ENCODE measurements around the gene TCEAL1. TPM values are rescaled to one million over a fixed set of nuclear protein-coding genes. Genes with fewer than 3 reads are reported as not detected.
"Not testable (repeated sequence)": the region's sequence is repeated elsewhere in the genome, so short reads cannot be mapped to it uniquely, and the experiment has no call there.

Gene TCEAL1, protein sequence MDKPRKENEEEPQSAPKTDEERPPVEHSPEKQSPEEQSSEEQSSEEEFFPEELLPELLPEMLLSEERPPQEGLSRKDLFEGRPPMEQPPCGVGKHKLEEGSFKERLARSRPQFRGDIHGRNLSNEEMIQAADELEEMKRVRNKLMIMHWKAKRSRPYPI
- total RNA-seq, result 1 to 10 TPM; 5.7 to 6.2 TPM

DNA sequence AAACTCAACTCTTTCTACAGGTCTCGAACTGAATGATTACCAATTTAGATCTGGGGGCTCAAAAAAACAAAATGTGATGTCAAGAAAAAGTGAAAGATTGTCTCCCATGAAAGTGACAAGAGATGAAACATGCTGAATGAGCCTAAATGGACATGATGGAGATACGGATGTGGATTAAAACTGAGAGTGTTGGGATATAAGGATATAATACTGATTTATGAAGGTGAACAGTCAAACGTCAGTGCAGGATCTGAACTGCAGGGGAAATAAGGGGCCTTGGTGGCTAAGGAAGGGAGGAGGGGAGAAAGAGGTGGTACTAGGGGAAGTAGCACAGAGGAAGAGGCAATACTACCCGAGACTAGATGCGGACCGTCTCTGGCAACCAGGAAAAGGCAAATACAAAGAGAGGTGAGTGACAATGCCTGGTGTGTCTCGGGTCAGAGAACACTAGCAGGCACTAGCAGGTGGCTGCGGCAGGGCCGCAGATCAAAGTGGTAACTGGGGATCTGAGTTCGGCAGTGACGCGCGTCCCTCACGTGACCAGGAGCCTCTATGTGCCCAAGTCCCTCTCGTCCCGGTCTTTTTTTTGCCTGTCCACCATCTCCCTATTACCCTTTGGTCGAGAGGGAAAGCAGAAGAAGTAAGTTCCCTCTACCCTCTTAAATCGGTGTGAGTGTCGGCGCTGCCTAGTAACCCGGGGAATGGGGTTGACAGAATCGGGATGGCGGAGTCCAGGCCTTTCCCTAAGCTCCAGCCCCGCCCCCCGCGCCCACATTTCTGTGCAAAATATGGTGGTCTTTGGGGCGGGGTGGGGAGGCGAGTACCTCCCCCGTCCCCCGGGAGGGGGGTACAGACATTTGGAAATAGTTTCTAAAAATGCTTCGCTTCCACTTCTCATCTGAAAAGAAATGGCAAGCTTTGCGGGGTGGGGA is at the start of gene TCEAL1:
Gene TCEAL1, plus strand, starts transcription at position 590 of the 932 bp plus-strand sequence. CDS start 942 bp downstream, outside the sequence.
- POLR2A ChIA-PET, result no interaction called here
- peak; percentile 43 for DNase-seq
- peak within 1 kb of the TSS; percentile 82 for H3K4me3 Mint-ChIP-seq
- H3K9me3 Mint-ChIP-seq, result no peaks in the 10 kb centered on the region
- H3K4me1 Mint-ChIP-seq, result peaks cover 15% of the 10 kb centered on the region
- H3K27me3 Mint-ChIP-seq, result no peaks in the 10 kb centered on the region
- no peaks in the 10 kb centered on the region for H3K36me3 Mint-ChIP-seq (ENCODE audit: low read depth)
- peak within 1 kb of the TSS; percentile 77 for H3K27ac Mint-ChIP-seq
- CTCF ChIA-PET, result no interaction called here

DNA sequence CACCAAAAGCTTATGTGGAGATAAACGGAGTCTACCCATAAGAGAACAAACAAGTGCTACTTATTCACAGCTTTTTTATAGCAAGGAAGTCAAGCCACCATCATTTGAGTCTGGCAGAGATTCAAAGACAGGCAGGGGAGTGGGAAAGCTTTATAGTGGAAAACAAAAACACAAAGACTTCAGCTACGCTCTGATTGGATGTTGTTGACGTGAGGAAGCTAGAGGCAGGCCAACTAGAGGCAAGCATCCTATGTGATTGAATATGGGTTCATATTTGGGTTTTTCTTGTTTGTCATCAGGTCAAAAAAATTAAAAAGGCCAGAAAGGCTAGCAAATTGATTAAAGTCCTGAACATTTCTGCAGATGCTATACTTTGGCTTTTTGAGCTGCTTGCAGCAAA is 44.2 kb upstream of the TCEAL1 start:
- no peaks in the 10 kb centered on the region for H3K9me3 Mint-ChIP-seq
- H3K4me1 Mint-ChIP-seq, result peaks cover 10% of the 10 kb centered on the region
- DNase-seq, result no peak
- H3K27me3 Mint-ChIP-seq, result peaks cover 19% of the 10 kb centered on the region
- no peak overlapping the region for H3K27ac Mint-ChIP-seq
- CTCF ChIA-PET, result no interaction called here
- peak overlapping the region; percentile 16 for H3K4me3 Mint-ChIP-seq
- POLR2A ChIA-PET, result no interaction called here
- no peaks in the 10 kb centered on the region for H3K36me3 Mint-ChIP-seq (ENCODE audit: low read depth)

DNA sequence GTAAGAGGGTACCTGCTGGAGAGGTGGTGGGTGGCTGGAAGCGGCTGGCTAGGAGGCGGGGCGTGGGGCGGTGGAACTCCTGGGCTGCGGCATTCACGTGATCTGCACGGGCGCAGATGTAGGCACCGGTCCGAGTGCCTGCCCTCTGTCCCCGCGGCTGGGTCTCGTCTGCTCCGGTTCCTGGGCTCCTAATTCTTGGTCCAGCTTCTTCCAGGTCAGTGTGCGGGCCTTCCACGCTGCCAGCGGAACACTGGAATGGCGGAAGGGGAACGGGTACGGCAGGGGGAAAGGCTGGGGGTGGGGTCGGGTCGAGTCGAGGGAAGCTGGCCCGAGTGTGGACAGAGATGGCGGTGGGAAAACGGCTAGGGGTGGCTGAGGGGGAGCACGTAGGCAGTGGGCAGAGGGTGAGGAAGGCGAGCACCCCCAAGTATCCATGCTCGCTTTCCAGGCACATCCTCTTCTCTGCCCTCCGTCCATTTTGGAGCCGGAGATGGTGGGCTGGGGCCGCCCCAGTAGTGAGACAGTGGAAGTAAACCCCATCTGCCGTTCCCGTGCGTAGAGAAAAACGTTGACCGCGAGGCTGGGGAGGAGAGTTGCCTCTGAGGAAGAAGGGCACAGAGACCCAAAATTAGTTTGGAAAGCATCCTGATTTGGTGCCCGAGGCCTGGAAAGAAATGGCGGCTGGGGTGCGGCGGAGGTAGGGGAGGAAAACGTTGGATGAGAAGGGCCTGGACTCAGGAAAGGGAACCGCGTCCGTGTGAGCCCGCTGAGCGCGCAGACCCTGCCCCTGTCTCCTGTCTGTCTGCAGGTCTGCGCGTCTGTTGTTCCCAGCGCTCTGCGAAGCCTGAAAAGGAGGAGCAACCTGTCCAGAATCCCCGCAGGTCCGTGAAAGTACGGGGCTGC is 43.1 kb upstream of the TCEAL1 start, which contains the start of gene TCEAL4:
Gene TCEAL4, plus strand, starts transcription at position 105 of the 903 bp plus-strand sequence. CDS start 1,161 bp downstream, outside the sequence.
- H3K4me1 Mint-ChIP-seq, result peaks cover 12% of the 10 kb centered on the region
- no peaks in the 10 kb centered on the region for H3K9me3 Mint-ChIP-seq
- peak; percentile 12 for DNase-seq
- peak within 1 kb of the TSS; percentile 78 for H3K4me3 Mint-ChIP-seq
- no peaks in the 10 kb centered on the region for H3K36me3 Mint-ChIP-seq (ENCODE audit: low read depth)
- CTCF ChIA-PET, result no interaction called here
- peak within 1 kb of the TSS; percentile 60 for H3K27ac Mint-ChIP-seq
- peaks cover 16% of the 10 kb centered on the region for H3K27me3 Mint-ChIP-seq
- POLR2A ChIA-PET, result no interaction called here

DNA sequence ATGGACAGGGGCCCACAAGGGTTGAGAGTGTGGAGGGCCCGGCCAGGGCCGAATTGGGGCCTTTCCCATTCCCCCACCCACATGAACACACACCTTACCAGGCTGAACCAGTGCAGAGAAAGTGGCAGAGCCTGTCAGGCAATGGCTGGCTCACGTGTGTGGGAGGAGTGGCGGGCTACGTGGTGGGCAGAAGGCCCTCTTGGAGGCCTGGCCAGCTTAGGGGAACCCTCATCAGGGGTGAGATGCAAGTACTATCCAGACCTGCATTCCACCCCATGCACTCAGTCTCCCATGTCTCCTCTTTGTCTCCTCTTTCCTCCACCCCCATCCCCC is 42.5 kb upstream of the TCEAL1 start:
- peaks cover 13% of the 10 kb centered on the region for H3K4me1 Mint-ChIP-seq
- no peak for DNase-seq
- POLR2A ChIA-PET, result no interaction called here

DNA sequence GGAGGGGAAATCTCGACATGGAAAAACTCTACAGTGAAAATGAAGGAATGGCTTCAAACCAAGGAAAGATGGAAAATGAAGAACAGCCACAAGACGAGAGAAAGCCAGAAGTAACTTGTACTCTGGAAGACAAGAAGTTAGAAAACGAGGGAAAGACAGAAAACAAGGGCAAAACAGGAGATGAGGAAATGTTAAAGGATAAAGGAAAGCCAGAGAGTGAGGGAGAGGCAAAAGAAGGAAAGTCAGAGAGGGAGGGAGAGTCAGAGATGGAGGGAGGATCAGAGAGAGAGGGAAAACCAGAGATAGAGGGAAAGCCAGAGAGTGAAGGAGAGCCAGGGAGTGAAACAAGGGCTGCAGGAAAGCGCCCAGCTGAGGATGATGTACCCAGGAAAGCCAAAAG is 42.1 kb upstream of the TCEAL1 start:
- ChIA-PET CTCF (no interaction called here), POLR2A (no interaction called here)
- Mint-ChIP-seq H3K4me1 (peaks cover 13% of the 10 kb centered on the region), H3K9me3 (no peaks in the 10 kb centered on the region), H3K36me3 (ENCODE audit: low read depth) (no peaks in the 10 kb centered on the region), H3K4me3 (peak overlapping the region; percentile 15), H3K27ac (no peak overlapping the region), H3K27me3 (peaks cover 9% of the 10 kb centered on the region)
- DNase-seq, result no peak

More for the DNA sequence above, 42.5 kb upstream of the TCEAL1 start:
- Mint-ChIP-seq H3K4me3 (peak overlapping the region; percentile 78), H3K27ac (peak overlapping the region; percentile 2), H3K27me3 (peaks cover 11% of the 10 kb centered on the region), H3K36me3 (ENCODE audit: low read depth) (no peaks in the 10 kb centered on the region), H3K9me3 (no peaks in the 10 kb centered on the region)
- CTCF ChIA-PET, result no interaction called here

GRCh38 chrX:103592295-103592694 is 36.5 kb upstream of the TCEAL1 start:
- DNase-seq; H3K36me3 Mint-ChIP-seq (ENCODE audit: low read depth); H3K4me1 Mint-ChIP-seq; H3K27me3 Mint-ChIP-seq; H3K4me3 Mint-ChIP-seq; H3K9me3 Mint-ChIP-seq; CTCF ChIA-PET; POLR2A ChIA-PET; H3K27ac Mint-ChIP-seq: not testable (repeated sequence)

GRCh38 chrX:103595202-103595601 is 33.6 kb upstream of the TCEAL1 start:
- H3K9me3 Mint-ChIP-seq; H3K36me3 Mint-ChIP-seq (ENCODE audit: low read depth); H3K27me3 Mint-ChIP-seq; DNase-seq; H3K4me1 Mint-ChIP-seq; H3K4me3 Mint-ChIP-seq; H3K27ac Mint-ChIP-seq; POLR2A ChIA-PET: not testable (repeated sequence)
- CTCF ChIA-PET, result interaction anchor here (1.5 kb wide), 1 partner anchor 10 kb away, joined by 5 read pairs; no protein-coding TSS in a partner anchor

DNA sequence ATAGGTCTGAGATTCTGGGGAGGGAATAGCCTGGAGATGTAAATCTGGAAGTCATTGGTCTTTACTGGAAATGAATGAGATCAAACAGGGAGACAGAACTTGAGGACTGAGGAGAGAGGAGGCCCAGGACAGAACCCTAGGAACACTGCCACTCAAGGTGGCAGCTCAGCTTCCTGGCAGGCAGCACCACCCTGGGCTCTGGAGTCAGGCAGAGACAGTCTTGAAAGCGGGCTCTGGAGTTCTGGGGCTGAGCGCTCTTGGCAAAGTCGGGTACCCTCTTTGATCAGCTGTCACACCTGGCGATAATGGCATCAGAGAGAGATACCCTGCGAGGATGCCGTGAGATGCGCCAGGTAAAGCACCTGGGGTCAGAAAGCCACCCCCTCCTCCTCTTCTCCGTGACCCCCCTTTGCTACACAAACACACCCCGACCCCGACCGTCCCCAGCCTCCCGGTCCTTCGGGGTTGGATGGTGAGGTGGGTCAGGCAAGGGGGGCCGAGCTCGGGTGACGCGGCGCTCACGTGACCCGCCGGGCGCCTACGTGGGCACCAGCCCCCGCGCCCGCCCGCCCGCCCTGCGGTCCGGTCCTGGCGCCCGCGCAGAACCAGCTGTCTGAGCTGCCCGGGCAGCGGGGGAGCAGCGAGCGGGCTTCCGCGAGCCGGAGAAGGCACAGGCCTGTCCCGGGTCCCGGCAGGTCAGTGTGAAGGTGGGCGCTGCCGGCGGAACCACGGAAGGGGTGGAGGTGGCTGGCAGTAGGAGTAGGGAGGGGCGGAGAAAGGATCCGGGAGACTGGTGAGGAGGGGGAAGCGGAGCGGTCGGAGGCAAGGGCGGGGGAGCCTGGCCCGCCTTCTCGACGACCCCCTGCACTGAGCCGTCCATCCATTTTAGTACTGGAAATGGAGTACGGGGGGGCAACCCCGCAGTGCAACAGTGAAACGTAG is 21.1 kb upstream of the TCEAL1 start, which contains the start of gene TCEAL3:
Gene TCEAL3, plus strand, starts transcription at position 600 of the 942 bp plus-strand sequence. CDS start 1,102 bp downstream, outside the sequence.
- no peaks in the 10 kb centered on the region for H3K9me3 Mint-ChIP-seq
- peaks cover 7% of the 10 kb centered on the region for H3K4me1 Mint-ChIP-seq
- H3K27ac Mint-ChIP-seq, result peak within 1 kb of the TSS; percentile 28
- ChIA-PET POLR2A (no interaction called here), CTCF (interaction anchor here (0.5 kb wide), 1 partner anchor 65 kb away, joined by 3 read pairs; no protein-coding TSS in a partner anchor)
- DNase-seq, result peak; percentile 8
- peaks cover 12% of the 10 kb centered on the region for H3K27me3 Mint-ChIP-seq
- peaks cover 1% of the 10 kb centered on the region for H3K36me3 Mint-ChIP-seq (ENCODE audit: low read depth)
- peak within 1 kb of the TSS; percentile 73 for H3K4me3 Mint-ChIP-seq

- DNase-seq, result no peak
- POLR2A ChIA-PET, result no interaction called here
- peak overlapping the region; percentile 73 for H3K4me3 Mint-ChIP-seq
- peaks cover 12% of the 10 kb centered on the region for H3K27me3 Mint-ChIP-seq
- peaks cover 7% of the 10 kb centered on the region for H3K4me1 Mint-ChIP-seq
- H3K27ac Mint-ChIP-seq, result no peak overlapping the region
- CTCF ChIA-PET, result no interaction called here
- no peaks in the 10 kb centered on the region for H3K9me3 Mint-ChIP-seq
- H3K36me3 Mint-ChIP-seq (ENCODE audit: low read depth), result peaks cover 1% of the 10 kb centered on the region
Observed at GRCh38 chrX:103608306-103608963, 20.3 kb upstream of the TCEAL1 start.

DNA sequence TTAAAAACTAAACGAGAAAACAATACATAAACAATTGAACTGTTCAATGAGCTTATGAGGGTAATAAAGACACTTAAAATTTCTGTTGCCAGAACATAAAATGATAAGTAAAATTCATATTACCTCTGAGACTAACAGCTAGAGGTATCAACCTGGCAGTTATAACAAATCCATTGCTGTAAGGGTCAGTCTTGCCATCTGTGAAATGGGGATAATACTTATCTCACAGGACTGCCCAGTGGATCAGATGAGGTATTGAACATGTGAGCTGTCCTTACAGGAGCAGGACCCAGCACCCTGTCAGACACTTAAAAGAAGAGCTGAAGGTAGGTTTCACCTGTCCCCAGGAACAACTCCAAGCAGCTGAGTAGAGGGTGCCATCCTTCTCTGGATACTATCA is 18.5 kb upstream of the TCEAL1 start:
- no peaks in the 10 kb centered on the region for H3K9me3 Mint-ChIP-seq
- no peak overlapping the region for H3K4me3 Mint-ChIP-seq

DNA sequence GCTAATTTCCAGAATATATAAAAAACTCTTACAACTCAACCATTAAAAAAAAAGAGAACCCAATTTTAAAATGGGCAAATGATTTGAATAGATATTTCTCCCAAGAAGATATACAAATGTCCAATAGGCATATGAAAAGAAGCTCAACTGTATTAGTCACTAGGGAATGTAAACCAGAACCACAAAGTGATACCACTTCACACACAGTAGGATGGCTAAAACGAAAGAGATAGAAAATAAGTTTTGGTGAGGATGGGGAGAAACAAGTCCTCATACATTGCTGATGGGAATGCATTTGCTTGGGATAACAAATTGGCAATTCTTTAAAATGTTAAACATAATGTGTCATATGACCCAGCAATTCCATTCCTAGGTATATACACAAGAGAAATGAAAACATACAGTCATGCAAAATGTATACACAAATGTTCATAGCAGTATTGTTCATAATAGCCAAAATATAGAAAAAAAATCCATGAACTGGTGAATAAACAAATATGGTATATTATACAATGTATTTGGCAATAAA is 15.3 kb upstream of the TCEAL1 start:
- POLR2A ChIA-PET, result no interaction called here
- no peak for DNase-seq
- no peaks in the 10 kb centered on the region for H3K27me3 Mint-ChIP-seq
- CTCF ChIA-PET, result no interaction called here
- H3K36me3 Mint-ChIP-seq (ENCODE audit: low read depth), result peaks cover 1% of the 10 kb centered on the region
- no peaks in the 10 kb centered on the region for H3K4me1 Mint-ChIP-seq
- H3K9me3 Mint-ChIP-seq, result no peaks in the 10 kb centered on the region
- no peak overlapping the region for H3K4me3 Mint-ChIP-seq
- H3K27ac Mint-ChIP-seq, result no peak overlapping the region

More for the DNA sequence above, 18.5 kb upstream of the TCEAL1 start:
- H3K27ac Mint-ChIP-seq, result no peak overlapping the region
- ChIA-PET CTCF (no interaction called here), POLR2A (no interaction called here)
- peaks cover 1% of the 10 kb centered on the region for H3K36me3 Mint-ChIP-seq (ENCODE audit: low read depth)
- H3K4me1 Mint-ChIP-seq, result peaks cover 7% of the 10 kb centered on the region
- no peak for DNase-seq
- peaks cover 12% of the 10 kb centered on the region for H3K27me3 Mint-ChIP-seq
